HL-60/S4 (cell line): ENCODE data around the gene RFLNA.
"Not testable (repeated sequence)": the region's sequence is repeated elsewhere in the genome, so short reads cannot be mapped to it uniquely, and the experiment has no call there.

Experiments
- in situ Hi-C: fragments of 300-500 bp; cut with MboI; formaldehyde crosslinking; loops from 2 replicates; pipeline ENCODE4 v1.14.3; 2022; ENCODE audit warnings: low sequenced_read_pairs

The RFLNA gene

GRCh38 chr12:124317400-124317799 is 22.5 kb downstream of the RFLNA start:
- in situ Hi-C loops = loop anchor here (10.0 kb wide), 1 partner anchor 263 kb away; no protein-coding TSS in a partner anchor

- in situ Hi-C loops = loop anchor here (10.0 kb wide), 1 partner anchor 264 kb away; no protein-coding TSS in a partner anchor
Measured at GRCh38 chr12:124318278-124319020, 23.6 kb downstream of the RFLNA start.

GRCh38 chr12:124319368-124320050 is 24.6 kb downstream of the RFLNA start:
- in situ Hi-C loops = loop anchor here (10.0 kb wide), 1 partner anchor 265 kb away; no protein-coding TSS in a partner anchor

GRCh38 chr12:124321040-124321481 is 26.2 kb downstream of the RFLNA start:
- in situ Hi-C loops = no loop called here

GRCh38 chr12:124321556-124322270 is 26.8 kb downstream of the RFLNA start:
- in situ Hi-C loops = no loop called here

- in situ Hi-C loops = no loop called here
Measured at GRCh38 chr12:124322271-124322998, 27.5 kb downstream of the RFLNA start.

- in situ Hi-C loops = not testable (repeated sequence)
Measured at GRCh38 chr12:124322999-124323328, 28.1 kb downstream of the RFLNA start.

- in situ Hi-C loops = no loop called here
Measured at GRCh38 chr12:124323771-124324530, 29.1 kb downstream of the RFLNA start.

- in situ Hi-C loops = no loop called here
Measured at GRCh38 chr12:124324803-124325705, 30.2 kb downstream of the RFLNA start.

- in situ Hi-C loops = no loop called here
Measured at GRCh38 chr12:124326104-124326503, 31.2 kb downstream of the RFLNA start.

- in situ Hi-C loops = no loop called here
Measured at GRCh38 chr12:124326871-124327270, 32.0 kb downstream of the RFLNA start.

GRCh38 chr12:124327362-124328043 is 32.6 kb downstream of the RFLNA start:
- in situ Hi-C loops = no loop called here

- in situ Hi-C loops = no loop called here
Measured at GRCh38 chr12:124328116-124328515, 33.2 kb downstream of the RFLNA start.

- in situ Hi-C loops = no loop called here
Measured at GRCh38 chr12:124328636-124329035, 33.7 kb downstream of the RFLNA start.

GRCh38 chr12:124332058-124332672 is 37.3 kb downstream of the RFLNA start:
- in situ Hi-C loops = loop anchor here (10.0 kb wide), 1 partner anchor 433 kb away; no protein-coding TSS in a partner anchor

GRCh38 chr12:124332900-124333299 is 38.0 kb downstream of the RFLNA start:
- in situ Hi-C loops = loop anchor here (10.0 kb wide), 1 partner anchor 432 kb away; no protein-coding TSS in a partner anchor

- in situ Hi-C loops = loop anchor here (10.0 kb wide), 1 partner anchor 431 kb away; no protein-coding TSS in a partner anchor
Measured at GRCh38 chr12:124333724-124334123, 38.8 kb downstream of the RFLNA start.

- in situ Hi-C loops = loop anchor here (10.0 kb wide), 1 partner anchor 431 kb away; no protein-coding TSS in a partner anchor
Measured at GRCh38 chr12:124334266-124334665, 39.4 kb downstream of the RFLNA start.
